RKO (cell line): ENCODE results near the gene STRA6.

ENCODE experiments used
- DNase-seq: peaks from one replicate; pipeline ENCODE4 v3.0.0-alpha.2; 2016; ENCODE audit warnings: low spot score

The STRA6 gene

GRCh38 chr15:74202452-74203401 lies at the start of gene STRA6:
TSS of gene STRA6 (minus strand) at chr15:74202787. CDS start at chr15:74202267, 520 bp downstream.
- no peak for DNase-seq

GRCh38 chr15:74252291-74252690 lies 49.7 kb upstream of the STRA6 start:
- DNase-seq: no peak

GRCh38 chr15:74251131-74251811 lies 48.7 kb upstream of the STRA6 start:
- DNase-seq: no peak

- no peak for DNase-seq
Measured at GRCh38 chr15:74250266-74250665, 47.7 kb upstream of the STRA6 start.

GRCh38 chr15:74245342-74245931 lies 42.9 kb upstream of the STRA6 start:
- DNase-seq: no peak

- DNase-seq: no peak
Measured at GRCh38 chr15:74244822-74245341, 42.3 kb upstream of the STRA6 start.

GRCh38 chr15:74243431-74243830 lies 40.8 kb upstream of the STRA6 start:
- no peak for DNase-seq

GRCh38 chr15:74242441-74243185 lies 40.0 kb upstream of the STRA6 start:
- no peak for DNase-seq

- no peak for DNase-seq
Measured at GRCh38 chr15:74240897-74241614, 38.5 kb upstream of the STRA6 start.

GRCh38 chr15:74240002-74240568 lies 37.5 kb upstream of the STRA6 start:
- peak; percentile 5 for DNase-seq

- no peak for DNase-seq
Measured at GRCh38 chr15:74239051-74239705, 36.6 kb upstream of the STRA6 start.

GRCh38 chr15:74235962-74236361 lies 33.4 kb upstream of the STRA6 start, which contains the start of gene CCDC33:
TSS of gene CCDC33 (plus strand) at chr15:74236326. CDS start at chr15:74236720, 394 bp downstream.
- no peak for DNase-seq

- no peak for DNase-seq
Measured at GRCh38 chr15:74234598-74234875, 31.9 kb upstream of the STRA6 start.

- no peak for DNase-seq
Measured at GRCh38 chr15:74233851-74234597, 31.4 kb upstream of the STRA6 start.

GRCh38 chr15:74233373-74233772 lies 30.8 kb upstream of the STRA6 start:
- DNase-seq: no peak

GRCh38 chr15:74231475-74231874 lies 28.9 kb upstream of the STRA6 start:
- DNase-seq: no peak

GRCh38 chr15:74229686-74230085 lies 27.1 kb upstream of the STRA6 start:
- no peak for DNase-seq

- no peak for DNase-seq
Measured at GRCh38 chr15:74228723-74229081, 26.1 kb upstream of the STRA6 start.

GRCh38 chr15:74227968-74228722 lies 25.6 kb upstream of the STRA6 start:
- DNase-seq: no peak
